Endodermal cell (in vitro differentiated cells): ENCODE measurements around the gene PPP1CB. TPM values are rescaled to one million over a fixed set of nuclear protein-coding genes. Genes with fewer than 3 reads are reported as not detected.

Experiments used
- DNase-seq: peaks from one replicate; pipeline ENCODE4 v3.0.0-alpha.2; 2017
- H3K27ac ChIP-seq: 2 replicates; pipeline ENCODE4 v1.5.1; 2013; ENCODE audit warnings: mild to moderate bottlenecking, low read depth, low read length, moderate library complexity
- H3K27me3 ChIP-seq: 2 replicates; pipeline ENCODE4 v1.6.1; 2013; ENCODE audit warnings: mild to moderate bottlenecking, low read length, moderate library complexity; ENCODE audit not compliant: insufficient read depth, control insufficient read depth, poor library complexity, severe bottlenecking
- H3K36me3 ChIP-seq: 2 replicates; pipeline ENCODE4 v1.7.0; 2013; ENCODE audit warnings: mild to moderate bottlenecking, low read length, moderate library complexity; ENCODE audit not compliant: control insufficient read depth, insufficient read depth
- H3K4me1 ChIP-seq: one replicate; pipeline ENCODE4 v1.7.0; 2013; ENCODE audit warnings: low read length; ENCODE audit not compliant: control insufficient read depth, insufficient read depth
- H3K4me3 ChIP-seq: 2 replicates; pipeline ENCODE4 v1.5.1; 2013; ENCODE audit warnings: mild to moderate bottlenecking, low read length, moderate library complexity
- H3K9ac ChIP-seq: 2 replicates; pipeline ENCODE4 v1.6.1; 2013; ENCODE audit warnings: mild to moderate bottlenecking, low read length, moderate library complexity; ENCODE audit not compliant: poor library complexity, severe bottlenecking; ENCODE audit errors: extremely low read depth
- H3K9me3 ChIP-seq: 2 replicates; pipeline ENCODE4 v1.6.1; 2013; ENCODE audit warnings: mild to moderate bottlenecking, low read length, moderate library complexity; ENCODE audit not compliant: control insufficient read depth
- H3K27ac Mint-ChIP-seq: 2 replicates; pipeline ENCODE4 v1.8.0; 2020; ENCODE audit warnings: mixed read lengths
- H3K27me3 Mint-ChIP-seq: 2 replicates; pipeline ENCODE4 v1.8.0; 2021; ENCODE audit warnings: mild to moderate bottlenecking, mixed read lengths; ENCODE audit not compliant: insufficient read depth
- H3K36me3 Mint-ChIP-seq: 2 replicates; pipeline ENCODE4 v1.8.0; 2020; ENCODE audit warnings: low read depth, mixed read lengths
- H3K4me1 Mint-ChIP-seq: 2 replicates; pipeline ENCODE4 v1.8.0; 2020; ENCODE audit warnings: mixed read lengths
- H3K4me3 Mint-ChIP-seq: 2 replicates; pipeline ENCODE4 v1.8.0; 2020; ENCODE audit warnings: mild to moderate bottlenecking, moderate library complexity, mixed read lengths
- H3K9me3 Mint-ChIP-seq: 2 replicates; pipeline ENCODE4 v1.8.0; 2020; ENCODE audit warnings: mild to moderate bottlenecking, mixed read lengths
- CTCF ChIP-seq: fragments of 200-600 bp; sonication (generic); conservative IDR thresholded peaks from 2 replicates; pipeline ENCODE4 v1.5.0; 2021; ENCODE audit warnings: antibody characterized with exemption, mild to moderate bottlenecking
- WGBS, 2 experiments: methylation state at CpG; one replicate each; pipeline versions ENCODE4 v1.1.5 to v1.1.7; 2013; ENCODE audit warnings: missing lambda C conversion rate in 2 of 2, mixed read lengths in 1 of 2; ENCODE audit not compliant: insufficient coverage in 1 of 2, insufficient read length in 1 of 2; 5-methylcytosine and 5-hydroxymethylcytosine counted together
- total RNA-seq, 2 donors: library from RNA; stranded (reverse); fragmentation: NEBNext Ultra II Directional in 1 of 2; extraction: Animal tissue kit (Norgen Biotek cat#: 25700) in 1 of 2; gene quantifications; 2 replicates in 1 of 2; 3 replicates in 1 of 2; pipeline ENCODE4 v1.2.1, GENCODE V29; 2021

Gene PPP1CB
- total RNA-seq, 2 donors from 2014 or later, result 175 to 201 TPM

GRCh38 chr2:28721601-28722191 lies 29.9 kb upstream of the PPP1CB start:
- DNase-seq, result no peak
- Mint-ChIP-seq H3K27me3 (no peaks in the 10 kb centered on the region), H3K4me1 (no peaks in the 10 kb centered on the region), H3K9me3 (peaks cover 4% of the 10 kb centered on the region), H3K27ac (no peak overlapping the region), H3K4me3 (no peak overlapping the region), H3K36me3 (no peaks in the 10 kb centered on the region)
- Histone ChIP-seq H3K36me3 (no peaks in the 10 kb centered on the region), H3K27ac (no peak overlapping the region), H3K4me1 (no peaks in the 10 kb centered on the region), H3K9ac (no peak overlapping the region), H3K4me3 (no peak overlapping the region), H3K9me3 (no peaks in the 10 kb centered on the region), H3K27me3 (no peaks in the 10 kb centered on the region)
- WGBS, 2 experiments, result 93 to 96% methylated on average over 7 of the region's 7 CpGs
- no peak for TF ChIP-seq CTCF

GRCh38 chr2:28725021-28725711 lies 26.5 kb upstream of the PPP1CB start:
- Histone ChIP-seq H3K9me3 (no peaks in the 10 kb centered on the region), H3K9ac (no peak overlapping the region), H3K4me3 (no peak overlapping the region), H3K36me3 (no peaks in the 10 kb centered on the region), H3K4me1 (peaks cover 4% of the 10 kb centered on the region), H3K27ac (no peak overlapping the region), H3K27me3 (no peaks in the 10 kb centered on the region)
- no peaks in the 10 kb centered on the region for H3K4me1 Mint-ChIP-seq
- H3K27me3 Mint-ChIP-seq, result no peaks in the 10 kb centered on the region
- no peak overlapping the region for H3K27ac Mint-ChIP-seq
- WGBS, 2 experiments, result 92 to 95% methylated on average over 5 to 8 of the region's 8 CpGs
- no peaks in the 10 kb centered on the region for H3K9me3 Mint-ChIP-seq
- H3K4me3 Mint-ChIP-seq, result no peak overlapping the region
- H3K36me3 Mint-ChIP-seq, result no peaks in the 10 kb centered on the region
- DNase-seq, result no peak
- no peak for TF ChIP-seq CTCF

- Mint-ChIP-seq H3K9me3 (no peaks in the 10 kb centered on the region), H3K27me3 (no peaks in the 10 kb centered on the region), H3K36me3 (no peaks in the 10 kb centered on the region), H3K4me3 (no peak overlapping the region), H3K27ac (no peak overlapping the region), H3K4me1 (no peaks in the 10 kb centered on the region)
- Histone ChIP-seq H3K36me3 (no peaks in the 10 kb centered on the region), H3K9ac (no peak overlapping the region), H3K4me3 (no peak overlapping the region), H3K9me3 (no peaks in the 10 kb centered on the region), H3K4me1 (peaks cover 4% of the 10 kb centered on the region), H3K27me3 (no peaks in the 10 kb centered on the region), H3K27ac (no peak overlapping the region)
- 97% methylated on average over 4 of the region's 4 CpGs for WGBS, 2 experiments
- no peak for TF ChIP-seq CTCF
- no peak for DNase-seq
These were observed 25.5 kb upstream of the PPP1CB start for GRCh38 chr2:28726177-28726576.
